Vagina (tissue), 2 donors: ENCODE results near the gene CLDN34. TPM values are rescaled to one million over a fixed set of nuclear protein-coding genes. Genes with fewer than 3 reads are reported as not detected.

ENCODE experiments used
- DNase-seq, 2 donors: peaks; one replicate each; pipeline ENCODE4 v3.0.0-alpha.2; 2017; ENCODE audit errors: extremely low spot score in 2 of 2
- H3K27ac ChIP-seq: fragments of 200-600 bp; sonication (generic); one replicate; pipeline ENCODE4 v1.5.1; 2019
- H3K27me3 ChIP-seq: fragments of 200-600 bp; sonication (generic); one replicate; pipeline ENCODE4 v1.5.1; 2019
- H3K36me3 ChIP-seq, 2 donors: fragments of 200-600 bp; sonication (generic); one replicate each; pipeline ENCODE4 v1.5.1; 2017 to 2019
- H3K4me1 ChIP-seq: fragments of 200-600 bp; sonication (generic); one replicate; pipeline ENCODE4 v1.5.1; 2019
- H3K4me3 ChIP-seq, 2 donors: fragments of 200-600 bp; sonication (generic); 1 replicate in 1 of 2; 2 replicates in 1 of 2; pipeline ENCODE4 v1.5.1; 2016 to 2019
- H3K9me3 ChIP-seq: fragments of 200-600 bp; sonication (generic); one replicate; pipeline ENCODE4 v1.5.1; 2019
- CTCF ChIP-seq, 3 experiments: fragments of 450-650 bp in 2 of 3; fragments of 200-600 bp in 1 of 3; sonication (generic) in 1 of 3; IDR thresholded peaks; one replicate each; pipeline ENCODE4 v1.5.1; 2017 to 2019; ENCODE audit warnings: antibody characterized with exemption in 3 of 3, mild to moderate bottlenecking in 2 of 3, moderate library complexity in 2 of 3
- POLR2A ChIP-seq, 2 donors: fragments of 450-650 bp; IDR thresholded peaks; one replicate each; pipeline ENCODE4 v1.6.1; 2017; ENCODE audit warnings: antibody characterized with exemption in 2 of 2, mild to moderate bottlenecking in 2 of 2, moderate library complexity in 2 of 2
- POLR2AphosphoS5 ChIP-seq, 2 donors: sonication (generic); formaldehyde crosslinking; IDR thresholded peaks; one replicate each; pipeline ENCODE4 v1.9.0; 2017; ENCODE audit warnings: antibody characterized with exemption in 2 of 2, mild to moderate bottlenecking in 2 of 2, low read depth in 1 of 2; ENCODE audit not compliant: insufficient read depth in 1 of 2
- intact Hi-C: fragments of 100-400 bp; cut with DNase I; formaldehyde crosslinking; loops from one replicate; pipeline ENCODE4 v1.15.1; 2023
- total RNA-seq: library from RNA; depleted of rRNA; stranded (reverse); fragments of >200 nt; gene quantifications from one replicate; pipeline ENCODE4 v1.2.3, GENCODE V29; 2016

Gene CLDN34
- total RNA-seq, 1 donor from 2014 or later = not detected

DNA sequence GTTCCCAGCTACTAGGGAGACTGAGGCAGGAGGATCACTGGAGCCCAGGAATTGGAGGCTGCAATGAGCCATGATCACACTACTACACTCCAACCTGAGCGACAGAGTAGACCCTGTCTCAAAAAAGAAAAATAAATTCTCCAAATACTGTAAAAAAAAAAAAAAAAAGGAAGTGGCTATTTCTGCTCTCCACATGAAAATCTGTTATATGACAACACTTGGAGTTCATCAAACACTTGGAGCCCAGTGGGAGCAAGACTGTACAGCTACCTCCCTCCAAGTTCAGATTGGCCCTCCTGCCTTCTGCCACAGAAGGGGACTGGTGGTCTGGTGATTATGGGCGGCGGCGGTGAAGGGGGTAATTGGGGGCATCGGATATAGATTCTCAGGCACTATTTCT is 9.0 kb upstream of the CLDN34 start:
- Histone ChIP-seq H3K4me3 (no peak overlapping the region), H3K27ac (no peak overlapping the region), H3K9me3 (no peaks in the 10 kb centered on the region), H3K27me3 (no peaks in the 10 kb centered on the region), H3K36me3 (no peaks in the 10 kb centered on the region), H3K4me1 (no peaks in the 10 kb centered on the region)
- intact Hi-C loops = no loop called here
- no peak for DNase-seq
- TF ChIP-seq POLR2A (IDR thresholded peaks at IDR 0.05) (no peak), CTCF (IDR thresholded peaks at IDR 0.05) (no peak), POLR2AphosphoS5 (IDR thresholded peaks at IDR 0.05; ENCODE audit: insufficient read depth in 1 of 2, low read depth in 1 of 2) (no peak)

GRCh38 chrX:9961750-9962149 is 5.4 kb upstream of the CLDN34 start:
- DNase-seq = no peak
- intact Hi-C loops = no loop called here
- Histone ChIP-seq H3K9me3 (no peaks in the 10 kb centered on the region), H3K4me3 (no peak overlapping the region), H3K27ac (no peak overlapping the region), H3K4me1 (no peaks in the 10 kb centered on the region), H3K36me3 (no peaks in the 10 kb centered on the region), H3K27me3 (no peaks in the 10 kb centered on the region)
- TF ChIP-seq POLR2A (IDR thresholded peaks at IDR 0.05) (no peak), POLR2AphosphoS5 (IDR thresholded peaks at IDR 0.05; ENCODE audit: insufficient read depth in 1 of 2, low read depth in 1 of 2) (no peak), CTCF (IDR thresholded peaks at IDR 0.05) (no peak)

DNA sequence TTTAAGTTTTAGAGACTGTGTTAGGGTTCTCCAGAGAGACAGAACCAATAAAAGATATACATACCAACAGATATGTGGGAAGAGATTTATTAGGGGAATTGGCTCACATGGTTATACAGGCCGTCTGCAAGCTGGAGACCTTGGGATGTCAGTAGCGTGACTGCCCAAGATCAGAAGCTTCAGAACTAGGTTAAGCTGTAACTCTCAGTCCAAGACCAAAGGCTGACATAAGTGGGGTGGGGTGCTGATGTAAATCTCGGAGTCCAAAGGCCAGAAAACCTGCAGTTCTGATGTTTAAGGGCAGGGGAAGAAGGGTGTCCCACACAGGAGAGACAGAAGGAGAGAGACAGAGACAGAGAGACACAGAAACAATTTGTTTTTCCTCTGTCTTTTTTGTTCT is 10.5 kb downstream of the CLDN34 start:
- Histone ChIP-seq H3K36me3 (no peaks in the 10 kb centered on the region), H3K9me3 (no peaks in the 10 kb centered on the region), H3K4me3 (no peak overlapping the region), H3K4me1 (no peaks in the 10 kb centered on the region), H3K27ac (no peak overlapping the region), H3K27me3 (no peaks in the 10 kb centered on the region)
- TF ChIP-seq CTCF (IDR thresholded peaks at IDR 0.05) = no peak
- no peak for TF ChIP-seq POLR2AphosphoS5 (IDR thresholded peaks at IDR 0.05; ENCODE audit: insufficient read depth in 1 of 2, low read depth in 1 of 2)
- intact Hi-C loops = no loop called here
- DNase-seq = no peak

- Histone ChIP-seq H3K36me3 (no peaks in the 10 kb centered on the region), H3K9me3 (no peaks in the 10 kb centered on the region), H3K4me1 (no peaks in the 10 kb centered on the region), H3K27ac (no peak overlapping the region), H3K4me3 (no peak overlapping the region), H3K27me3 (no peaks in the 10 kb centered on the region)
- intact Hi-C loops = no loop called here
- DNase-seq = no peak
- TF ChIP-seq CTCF (IDR thresholded peaks at IDR 0.05) (no peak), POLR2A (IDR thresholded peaks at IDR 0.05) (no peak), POLR2AphosphoS5 (IDR thresholded peaks at IDR 0.05; ENCODE audit: insufficient read depth in 1 of 2, low read depth in 1 of 2) (no peak)
Measured at GRCh38 chrX:9980401-9980800, 13.2 kb downstream of the CLDN34 start.

DNA sequence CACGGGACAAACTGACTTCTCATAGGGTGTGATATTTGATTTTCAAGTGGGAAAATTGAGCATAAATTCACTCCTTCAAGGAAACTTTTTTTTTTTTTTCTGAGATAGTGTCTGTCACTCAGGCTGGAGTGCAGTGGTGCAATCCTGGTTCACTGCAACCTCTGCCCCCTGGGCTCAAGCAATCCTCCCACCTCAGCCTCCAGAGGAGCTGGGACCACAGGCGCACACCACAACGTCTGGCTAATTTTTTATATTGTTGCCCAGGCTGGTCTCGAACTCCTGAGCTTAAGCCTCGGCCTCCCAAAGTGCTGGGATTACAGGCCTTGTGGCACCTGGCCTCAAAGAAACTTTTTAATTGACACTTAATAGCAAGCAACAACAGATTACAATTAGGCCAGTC is 13.8 kb downstream of the CLDN34 start:
- TF ChIP-seq CTCF (IDR thresholded peaks at IDR 0.05) = no peak
- no peak for TF ChIP-seq POLR2A (IDR thresholded peaks at IDR 0.05)
- TF ChIP-seq POLR2AphosphoS5 (IDR thresholded peaks at IDR 0.05; ENCODE audit: insufficient read depth in 1 of 2, low read depth in 1 of 2) = no peak
- H3K4me3 ChIP-seq = no peak overlapping the region
- no peaks in the 10 kb centered on the region for H3K36me3 ChIP-seq
- no peaks in the 10 kb centered on the region for H3K27me3 ChIP-seq
- no peaks in the 10 kb centered on the region for H3K4me1 ChIP-seq
- intact Hi-C loops = no loop called here
- no peak overlapping the region for H3K27ac ChIP-seq
- H3K9me3 ChIP-seq = no peaks in the 10 kb centered on the region
- DNase-seq = no peak
